Measurements from ENCODE around the gene RIT1.
"Not testable (repeated sequence)": the region's sequence is repeated elsewhere in the genome, so short reads cannot be mapped to it uniquely, and the experiment has no call there.

RIT1 gene

DNA sequence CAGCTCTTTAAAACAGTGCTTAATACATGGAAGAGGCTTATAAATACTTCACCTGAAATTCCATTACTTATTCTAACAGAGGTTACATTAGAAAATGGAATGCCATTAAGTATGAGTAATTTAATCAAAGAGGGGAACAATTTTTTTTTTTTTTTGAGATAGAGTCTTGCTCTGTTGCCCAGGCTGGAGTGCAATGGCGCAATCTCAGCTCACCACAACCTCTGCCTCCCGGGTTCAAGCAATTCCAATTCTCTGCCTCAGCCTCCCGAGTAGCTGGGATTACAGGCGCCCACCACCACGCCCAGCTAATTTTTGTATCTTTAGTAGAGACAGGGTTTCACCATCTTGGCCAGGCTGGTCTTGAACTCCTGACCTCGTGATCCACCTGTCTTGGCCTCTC is 15.5 kb downstream of the RIT1 start:
- DNase-seq (ENCODE audit: low read depth in 1 of 2, low spot score in 1 of 2), result not testable (repeated sequence)

DNA sequence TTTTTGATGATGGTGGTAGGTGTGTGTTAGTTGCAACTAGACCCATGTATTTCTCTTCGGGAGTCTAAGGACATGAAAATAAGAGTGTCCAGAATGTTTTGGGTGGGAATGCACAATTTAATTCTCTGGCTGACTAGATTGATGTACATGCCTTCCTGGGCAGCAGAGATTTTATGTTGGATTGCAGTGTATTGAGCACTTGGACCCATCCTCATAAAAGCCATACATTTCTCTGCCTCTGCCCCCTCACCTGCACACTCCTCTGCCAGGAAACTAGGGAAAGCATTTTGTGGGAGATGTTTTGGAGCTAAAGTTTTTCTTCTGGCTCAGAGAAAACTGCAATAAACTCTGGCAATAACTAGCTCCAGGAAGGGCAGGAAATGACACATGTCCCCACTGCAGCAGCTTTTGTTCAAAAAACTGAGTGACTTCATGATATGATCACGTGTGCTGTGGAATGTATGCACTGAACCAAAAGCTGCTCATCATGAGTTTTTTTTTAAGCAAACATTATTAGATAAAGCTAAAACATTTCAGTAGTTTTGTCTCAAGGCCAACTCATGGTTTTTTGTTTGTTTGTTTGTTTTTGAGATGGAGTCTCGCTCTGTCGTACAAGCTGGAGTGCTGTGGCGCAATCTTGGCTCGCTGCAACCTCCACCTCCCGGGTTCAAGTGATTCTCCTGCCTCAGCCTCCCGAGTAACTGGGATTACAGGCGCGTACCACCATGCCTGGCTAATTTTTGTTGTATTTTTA is 17.6 kb downstream of the RIT1 start:
- DNase-seq (ENCODE audit: low read depth in 1 of 2, low spot score in 1 of 2), result no peak

DNA sequence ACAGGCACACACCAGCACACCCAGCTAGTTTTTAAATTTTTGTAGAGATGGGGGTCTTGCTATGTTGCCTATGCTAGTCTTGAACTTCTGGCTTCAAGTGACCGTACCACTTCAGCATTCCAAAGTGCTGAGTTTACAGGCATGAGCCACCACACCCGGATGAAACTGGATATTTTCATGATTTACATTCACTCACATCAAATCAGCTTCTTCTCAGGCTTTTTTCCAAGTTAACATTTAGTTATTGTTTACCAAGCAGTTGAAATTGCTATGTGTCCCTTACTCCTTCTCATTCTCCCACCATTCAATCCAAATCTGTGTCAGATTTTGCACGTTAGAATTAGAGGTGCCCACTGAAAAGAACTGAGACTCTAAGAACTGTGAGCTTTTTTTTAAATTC is 18.4 kb downstream of the RIT1 start:
- DNase-seq (ENCODE audit: low read depth in 1 of 2, low spot score in 1 of 2), result no peak

DNA sequence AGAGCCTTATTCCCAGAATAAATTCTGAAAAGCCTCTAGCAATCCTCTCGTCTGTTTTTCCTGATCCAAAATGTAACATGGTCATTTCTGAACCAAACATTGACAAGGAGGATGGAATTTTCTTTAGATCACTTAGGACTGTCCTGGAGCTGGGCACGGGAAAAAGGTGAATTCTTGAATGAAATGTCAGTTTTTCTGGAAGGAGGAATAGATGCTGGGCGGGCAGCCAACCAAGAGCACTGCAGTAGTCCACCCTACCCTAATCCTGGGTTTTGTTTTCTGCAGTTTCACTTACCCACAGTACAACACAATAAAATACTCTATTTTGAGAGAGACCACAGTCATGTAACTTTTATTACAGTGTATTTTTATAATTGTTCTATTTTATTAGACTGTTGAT is 20.9 kb downstream of the RIT1 start:
- DNase-seq (ENCODE audit: low read depth in 1 of 2, low spot score in 1 of 2), result no peak

DNA sequence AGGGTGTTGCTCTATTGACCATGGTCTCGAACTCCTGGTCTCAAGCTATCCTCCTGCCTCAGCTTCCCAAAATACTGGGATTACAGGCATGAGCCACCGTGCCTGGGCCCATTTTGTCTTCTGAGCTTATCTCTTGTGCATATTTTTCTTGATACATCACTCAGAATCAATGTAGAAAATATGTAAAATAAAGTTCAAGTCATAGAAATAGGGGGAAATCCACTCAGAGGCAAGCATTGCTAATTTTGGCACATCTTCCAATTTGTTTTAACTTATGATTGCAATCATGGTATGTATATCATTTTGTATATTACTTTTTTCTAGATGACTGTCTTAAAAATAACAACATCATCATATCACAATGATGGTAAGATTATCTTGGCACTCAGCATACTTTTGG is 21.6 kb downstream of the RIT1 start:
- no peak for DNase-seq (ENCODE audit: low read depth in 1 of 2, low spot score in 1 of 2)

DNA sequence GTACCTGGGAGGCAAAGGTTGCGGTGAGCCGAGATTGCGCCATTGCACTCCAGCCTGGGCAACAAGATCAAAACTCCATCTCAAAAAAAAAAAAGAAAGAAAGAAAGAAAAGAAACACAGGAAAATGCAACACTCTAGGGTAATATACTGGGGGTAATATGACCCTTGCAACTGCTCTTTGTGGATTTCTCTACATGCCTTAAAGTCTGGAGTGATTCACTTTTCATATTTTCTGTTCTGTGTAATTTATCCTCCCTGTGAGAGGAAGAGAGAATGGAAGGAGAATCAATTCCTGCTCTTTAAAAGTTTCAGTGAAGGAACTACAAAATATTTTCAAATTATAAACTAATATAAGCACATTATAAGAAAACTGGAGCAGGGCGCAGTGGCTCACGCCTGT is 22.7 kb downstream of the RIT1 start:
- no peak for DNase-seq (ENCODE audit: low read depth in 1 of 2, low spot score in 1 of 2)

DNA sequence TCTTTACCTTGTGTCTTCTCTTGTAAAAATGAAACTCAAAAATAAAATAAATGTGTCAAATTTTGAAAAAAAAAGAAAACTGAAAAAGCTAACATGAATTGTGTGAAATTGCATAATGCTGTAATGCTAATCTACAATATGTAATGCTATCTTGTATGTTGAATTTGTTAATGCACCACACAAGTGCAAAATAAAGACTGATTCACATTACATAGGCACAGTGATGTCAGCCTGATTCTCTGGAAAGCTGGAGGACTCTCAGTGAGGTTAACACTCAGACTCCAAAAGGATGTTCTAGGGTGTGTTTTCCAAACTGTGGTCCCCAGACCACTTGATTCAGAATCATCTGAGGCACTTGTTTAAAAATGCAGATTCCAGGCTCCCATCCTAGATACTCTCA is 26.2 kb downstream of the RIT1 start:
- DNase-seq (ENCODE audit: low read depth in 1 of 2, low spot score in 1 of 2), result no peak

DNA sequence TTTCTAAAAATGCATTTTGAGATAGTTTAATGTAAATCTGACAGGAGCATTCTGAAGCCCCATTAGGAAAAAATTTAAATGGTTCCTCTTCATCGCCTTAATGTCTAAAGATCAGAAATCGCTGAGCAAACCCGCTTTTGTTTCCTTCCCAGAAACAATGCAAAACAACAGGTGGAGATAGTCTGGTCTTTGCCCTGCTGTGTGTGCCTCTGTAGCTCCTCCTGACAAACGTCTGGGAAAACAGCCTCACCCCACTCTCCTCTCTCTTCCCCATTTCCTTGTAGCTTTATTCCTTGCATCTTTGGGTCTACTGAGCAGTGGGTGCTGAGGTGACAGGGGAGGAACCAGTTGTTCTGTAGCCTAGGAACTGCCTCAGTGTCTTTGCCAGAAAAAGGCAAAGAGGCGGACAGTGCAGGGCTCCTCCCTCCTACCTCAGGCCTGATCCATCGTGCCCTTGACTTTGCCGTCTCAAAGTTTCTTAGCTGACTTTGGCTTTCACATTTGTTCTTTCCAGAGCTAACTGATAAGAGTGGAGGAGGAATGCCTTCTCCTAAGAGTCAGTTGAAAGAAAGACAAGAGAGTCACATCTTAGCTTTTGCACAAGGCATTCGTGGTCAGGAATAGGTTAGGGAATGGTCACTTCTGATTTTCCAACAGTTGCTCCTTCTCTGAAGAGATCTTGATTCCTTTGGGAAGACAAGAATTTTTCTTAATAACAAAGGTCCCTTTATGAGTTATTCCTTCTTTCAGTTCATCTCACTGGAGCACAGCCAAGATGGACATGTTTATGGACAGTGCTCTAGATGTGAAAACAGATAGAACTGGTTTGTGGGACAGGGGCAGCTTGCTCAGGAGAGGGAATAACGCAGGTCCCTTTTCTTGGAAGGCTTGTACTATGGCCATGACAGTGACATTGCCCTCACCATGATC is 26.9 kb downstream of the RIT1 start:
- no peak for DNase-seq (ENCODE audit: low read depth in 1 of 2, low spot score in 1 of 2)

DNA sequence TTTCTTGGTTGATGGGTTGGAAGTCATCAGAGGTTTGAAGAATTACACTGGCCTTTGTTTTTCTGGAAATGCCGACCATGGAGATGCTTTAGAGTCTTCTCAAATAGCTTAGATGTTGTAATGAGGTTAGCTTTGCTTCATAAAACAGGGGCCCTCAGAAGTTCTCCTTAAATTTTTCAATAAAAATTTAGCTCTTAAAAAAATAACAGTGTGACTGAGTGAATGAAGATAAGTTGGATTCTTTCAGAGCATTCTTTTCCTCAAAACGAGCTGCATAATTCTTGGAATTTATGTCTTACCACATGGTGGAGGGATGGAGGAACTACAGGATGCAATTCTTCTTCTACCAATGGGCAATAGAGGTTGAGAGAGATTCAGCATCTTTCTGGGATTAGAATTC is 28.4 kb downstream of the RIT1 start:
- no peak for DNase-seq (ENCODE audit: low read depth in 1 of 2, low spot score in 1 of 2)

DNA sequence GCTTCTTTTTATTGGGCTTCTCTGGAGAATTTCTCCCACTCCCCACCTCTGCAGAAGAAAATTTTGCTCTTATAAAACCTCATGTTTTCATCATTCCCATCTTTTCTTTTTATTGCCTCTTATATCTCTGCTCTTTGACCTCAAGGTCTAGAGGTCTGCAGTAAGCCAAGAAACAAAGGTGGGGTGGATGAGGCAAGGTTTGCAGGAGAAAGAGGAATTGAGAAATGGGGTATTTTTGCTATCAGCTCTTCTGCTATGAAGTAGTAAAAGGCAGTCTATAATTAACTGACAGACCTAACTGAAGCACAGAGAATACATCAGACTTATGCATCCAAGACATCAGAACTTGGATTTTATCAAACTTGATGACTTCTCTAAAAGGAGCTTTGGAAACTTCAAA is 28.9 kb downstream of the RIT1 start:
- DNase-seq (ENCODE audit: low read depth in 1 of 2, low spot score in 1 of 2), result no peak

DNA sequence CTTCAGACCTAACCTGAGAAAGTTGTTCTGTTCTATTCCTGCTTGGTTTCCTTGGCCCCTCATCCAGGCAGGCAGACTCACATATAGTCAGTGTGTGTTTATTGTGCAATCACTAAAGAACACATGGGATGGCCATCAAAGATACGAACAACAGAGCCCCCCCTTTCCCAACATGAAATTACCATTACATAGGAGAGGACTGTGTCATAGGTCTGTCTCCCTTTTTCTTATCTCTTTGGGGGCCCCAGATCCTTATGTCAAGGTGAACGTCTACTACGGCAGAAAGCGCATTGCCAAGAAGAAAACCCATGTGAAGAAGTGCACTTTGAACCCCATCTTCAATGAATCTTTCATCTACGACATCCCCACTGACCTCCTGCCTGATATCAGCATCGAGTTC is 30.2 kb downstream of the RIT1 start:
- DNase-seq (ENCODE audit: low read depth in 1 of 2, low spot score in 1 of 2), result no peak

DNA sequence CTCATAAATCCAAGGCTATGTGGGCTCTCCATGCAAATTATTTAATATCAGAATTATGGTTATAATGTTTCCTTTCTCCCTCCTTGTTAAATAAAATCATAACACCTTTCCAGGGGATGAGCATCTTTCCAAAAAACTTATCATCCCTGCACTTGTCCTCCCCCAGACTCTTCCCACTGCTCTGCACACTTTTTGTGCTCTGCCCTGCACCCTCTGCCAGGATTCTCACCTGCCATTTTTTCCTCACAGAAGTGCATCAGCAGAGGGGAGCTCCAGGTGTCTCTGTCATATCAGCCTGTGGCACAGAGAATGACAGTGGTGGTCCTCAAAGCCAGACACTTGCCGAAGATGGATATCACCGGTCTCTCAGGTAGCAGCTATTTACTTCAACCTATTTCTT is 30.9 kb downstream of the RIT1 start:
- DNase-seq (ENCODE audit: low read depth in 1 of 2, low spot score in 1 of 2), result no peak

DNA sequence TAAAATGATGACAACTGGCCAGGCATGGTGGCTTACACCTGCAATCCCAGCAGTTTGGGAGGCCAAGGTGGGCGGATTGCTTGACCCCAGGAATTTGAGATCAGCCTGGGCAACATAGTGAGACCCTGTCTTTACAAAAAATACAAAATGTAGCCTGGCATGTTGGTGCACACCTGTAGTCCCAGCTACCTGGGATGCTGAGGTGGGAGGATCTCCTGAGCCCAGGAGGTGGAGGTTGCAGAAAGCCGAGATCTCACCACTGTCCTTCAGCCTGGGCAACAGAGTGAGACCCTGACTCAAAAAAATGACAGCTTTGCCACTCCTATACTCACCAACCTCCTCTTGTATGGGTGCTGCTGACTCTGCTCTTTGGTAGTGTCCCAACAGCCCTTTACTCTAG is 33.2 kb downstream of the RIT1 start:
- no peak for DNase-seq (ENCODE audit: low read depth in 1 of 2, low spot score in 1 of 2)

DNA sequence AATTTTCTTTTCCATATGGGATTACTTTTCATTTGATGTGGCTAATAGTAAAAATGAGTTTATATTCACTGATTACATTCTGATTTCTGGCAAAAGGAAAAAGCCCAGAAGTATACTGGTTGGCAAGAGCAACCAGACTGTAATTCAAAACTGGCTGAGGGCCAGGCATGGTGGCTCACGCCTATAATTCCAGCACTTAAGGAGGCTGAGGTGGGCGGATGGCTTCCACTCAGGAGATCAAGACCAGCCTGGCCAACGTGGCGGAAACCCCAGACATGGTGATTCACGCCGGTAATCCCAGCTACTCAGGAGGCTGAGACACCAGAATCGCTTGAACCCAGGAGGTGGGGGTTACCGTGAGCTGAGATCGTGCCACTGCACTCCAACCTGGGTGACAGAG is 37.3 kb downstream of the RIT1 start:
- DNase-seq (ENCODE audit: low read depth in 1 of 2, low spot score in 1 of 2), result no peak

DNA sequence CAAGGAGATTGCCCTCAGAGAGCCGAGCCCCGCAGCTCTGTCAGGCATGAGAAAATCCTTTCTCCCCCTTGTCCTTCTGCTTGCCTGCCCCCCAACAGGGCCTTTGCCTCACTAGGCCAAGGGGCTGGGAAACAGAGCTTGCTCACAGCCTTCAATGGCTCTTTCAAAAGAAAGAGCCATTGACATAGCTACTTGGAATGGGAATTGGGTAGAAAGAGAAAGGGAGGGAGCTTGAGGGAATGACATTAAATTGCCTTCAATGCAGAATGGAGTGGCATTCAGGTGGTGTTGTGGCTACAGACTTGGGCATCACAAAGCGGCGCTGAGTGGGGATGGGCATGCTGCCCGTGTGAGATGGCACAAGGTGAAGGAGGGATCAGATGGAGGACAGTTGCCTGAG is 38.6 kb downstream of the RIT1 start:
- no peak for DNase-seq (ENCODE audit: low read depth in 1 of 2, low spot score in 1 of 2)

DNA sequence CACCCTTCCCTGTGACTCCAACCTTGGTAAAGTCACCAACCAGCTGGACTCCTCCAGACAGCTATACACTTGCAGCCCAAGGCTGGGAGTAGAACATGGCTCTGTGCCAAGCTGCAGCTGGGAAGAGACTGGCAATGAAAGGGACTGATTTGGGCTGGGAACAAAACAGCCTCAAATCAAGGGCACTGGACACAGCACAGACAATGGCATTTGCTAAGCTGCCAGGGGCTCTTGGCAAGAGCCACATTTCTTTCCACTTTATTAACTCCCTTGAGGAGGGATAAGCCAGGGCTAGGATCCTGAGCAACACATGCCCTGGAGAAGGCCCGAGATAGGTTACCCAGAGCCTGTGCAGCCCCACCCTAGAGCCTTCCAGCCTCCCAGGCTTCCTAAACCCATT is 39.8 kb downstream of the RIT1 start:
- DNase-seq (ENCODE audit: low read depth in 1 of 2, low spot score in 1 of 2), result no peak

DNA sequence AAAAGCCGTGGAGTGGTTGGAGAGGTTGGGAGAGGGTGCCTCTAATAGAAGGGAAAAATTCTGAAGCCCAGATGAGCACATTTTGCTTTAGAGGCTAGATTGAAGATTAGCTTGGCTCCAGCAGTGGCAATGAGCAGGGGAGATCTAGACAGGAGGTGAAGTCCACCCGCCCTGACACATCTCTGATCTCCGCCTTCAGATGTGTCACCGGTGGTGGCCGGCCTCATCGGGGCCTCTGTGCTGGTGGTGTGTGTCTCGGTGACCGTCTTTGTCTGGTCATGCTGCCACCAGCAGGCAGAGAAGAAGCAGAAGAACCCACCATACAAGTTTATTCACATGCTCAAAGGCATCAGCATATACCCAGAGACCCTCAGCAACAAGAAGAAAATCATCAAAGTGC is 43.4 kb downstream of the RIT1 start:
- no peak for DNase-seq (ENCODE audit: low read depth in 1 of 2, low spot score in 1 of 2)

DNA sequence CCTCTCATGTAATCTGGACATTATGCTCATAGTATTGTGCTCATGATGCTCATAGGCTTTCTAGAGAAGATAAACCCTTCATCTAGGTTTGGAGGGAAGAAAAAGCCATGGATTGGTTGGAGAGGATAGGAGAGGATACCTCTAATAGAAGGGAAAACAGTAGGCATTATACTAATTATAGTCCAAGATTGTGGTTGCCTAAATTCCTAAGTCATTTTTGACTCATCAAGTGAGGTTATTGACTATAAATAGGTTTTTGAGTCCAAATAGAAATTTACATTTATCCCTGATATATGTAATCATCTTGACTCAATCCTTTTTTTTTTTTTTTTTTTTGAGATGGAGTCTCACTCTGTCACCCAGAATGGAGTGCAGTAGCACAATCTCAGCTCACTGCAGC is 46.8 kb downstream of the RIT1 start:
- DNase-seq (ENCODE audit: low read depth in 1 of 2, low spot score in 1 of 2), result no peak

DNA sequence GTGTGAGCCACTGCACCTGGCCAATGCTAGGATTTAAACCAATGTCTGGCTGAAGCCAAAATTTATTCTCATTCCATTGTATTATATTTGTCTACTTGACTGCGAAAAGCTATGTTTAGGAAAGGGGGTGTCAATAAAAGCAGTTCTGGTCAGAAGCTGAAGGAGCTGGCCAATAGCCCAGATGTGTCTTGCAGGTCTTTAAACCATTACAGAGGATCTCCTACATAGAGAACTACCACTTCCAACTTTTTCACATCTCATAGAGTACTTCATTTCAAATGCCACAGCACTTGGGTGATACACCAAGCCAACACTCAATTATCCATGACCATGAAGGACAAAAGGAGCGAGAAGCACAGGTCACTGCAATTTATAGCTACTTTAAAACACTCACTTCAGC is 49.3 kb downstream of the RIT1 start:
- DNase-seq (ENCODE audit: low read depth in 1 of 2, low spot score in 1 of 2), result no peak

DNA sequence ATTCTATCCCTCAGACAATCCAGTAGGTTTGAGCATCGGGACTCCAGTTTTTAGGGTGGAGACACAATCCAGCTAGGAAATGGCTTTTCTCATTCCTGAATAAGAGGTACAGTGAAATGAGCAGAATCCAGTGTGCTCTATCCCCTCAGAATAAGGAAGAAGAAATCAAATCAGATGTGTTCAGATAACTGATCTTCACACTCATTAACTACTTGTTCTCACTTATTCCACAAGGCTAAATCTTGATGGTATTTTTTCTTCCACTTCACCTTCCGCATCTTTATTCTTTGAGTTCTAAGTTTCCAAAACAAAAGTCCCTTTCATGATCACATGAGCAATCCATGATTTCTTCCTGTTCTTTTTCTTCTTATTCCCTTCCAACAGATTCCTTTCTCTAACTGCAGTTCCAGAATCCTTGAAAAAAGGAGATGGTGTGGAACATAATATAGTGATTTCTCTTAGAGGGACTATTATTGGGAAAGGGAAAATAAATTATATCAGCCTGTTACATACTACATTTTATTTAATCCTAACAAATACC is 50.1 kb downstream of the RIT1 start:
- no peak for DNase-seq (ENCODE audit: low read depth in 1 of 2, low spot score in 1 of 2)

DNA sequence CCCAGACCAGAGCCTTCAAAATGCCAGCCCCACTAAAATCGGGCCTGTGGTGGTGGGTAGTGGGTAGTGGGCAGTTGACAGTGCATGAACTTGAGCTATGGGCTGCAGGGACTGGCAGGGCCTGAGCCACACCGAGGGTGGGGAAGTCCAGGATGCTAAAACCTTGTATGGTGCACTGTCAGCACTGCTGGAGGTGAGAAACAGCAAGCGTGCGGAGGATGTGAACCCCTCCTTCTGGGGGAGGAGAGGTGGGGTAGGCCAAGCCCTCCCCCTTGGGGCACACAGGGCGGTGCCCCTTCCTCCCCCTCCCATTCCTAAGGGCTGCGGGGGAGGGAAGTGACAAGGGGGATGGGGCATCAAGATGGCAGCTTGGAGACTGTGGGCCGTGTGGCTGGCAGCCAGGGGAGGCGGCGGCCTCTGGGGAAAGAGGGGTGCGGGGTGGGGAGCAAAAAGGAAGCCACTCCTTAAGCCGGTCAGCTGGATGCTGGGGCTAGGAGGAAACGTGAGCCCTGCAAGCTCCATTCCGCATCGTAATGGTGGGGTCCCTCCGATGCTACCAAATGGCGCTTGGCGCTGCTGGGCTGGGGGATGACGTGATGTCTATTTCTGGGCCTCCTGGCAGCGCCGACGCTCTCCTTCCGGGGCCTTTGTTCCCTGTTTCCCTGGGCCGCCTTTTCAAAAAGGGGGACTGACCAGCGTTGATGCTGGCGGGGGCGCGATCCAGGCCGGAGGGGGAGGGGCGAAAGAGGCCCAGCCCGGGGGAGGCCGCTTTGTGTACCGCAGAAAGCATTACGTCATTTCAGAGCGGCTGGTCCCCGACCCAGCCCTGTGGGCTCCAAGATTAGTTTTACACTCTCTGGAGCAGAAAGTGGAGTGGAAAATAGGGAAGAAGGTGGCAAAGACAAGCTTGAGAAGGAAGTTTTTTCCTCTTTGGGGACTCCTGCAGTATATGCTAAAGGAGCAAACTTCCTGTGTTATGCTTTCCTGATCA is 51.0 kb downstream of the RIT1 start:
- peak in 1 of 2 donors; percentile 18 for DNase-seq (ENCODE audit: low read depth in 1 of 2, low spot score in 1 of 2)

Measured in stimulated activated CD4-positive, alpha-beta T cell treated with anti-CD3 and anti-CD28 coated beads, Interleukin-15, amount 100 ng/mL, for 1 hour (primary cell).